BLaER1 (cell line): ENCODE results near the gene NAPSA.

ENCODE experiments used
- H3K27ac ChIP-seq: shearing (Covaris generic); formaldehyde crosslinking; 2 replicates; pipeline ENCODE4 v1.8.1; 2022
- H3K27me3 ChIP-seq: shearing (Covaris generic); formaldehyde crosslinking; 2 replicates; pipeline ENCODE4 v1.8.1; 2022
- H3K36me3 ChIP-seq: shearing (Covaris generic); formaldehyde crosslinking; 2 replicates; pipeline ENCODE4 v1.8.1; 2022
- H3K4me1 ChIP-seq: shearing (Covaris generic); formaldehyde crosslinking; 2 replicates; pipeline ENCODE4 v1.8.1; 2022
- H3K4me2 ChIP-seq: shearing (Covaris generic); formaldehyde crosslinking; 2 replicates; pipeline ENCODE4 v1.8.1; 2022
- H3K4me3 ChIP-seq: shearing (Covaris generic); formaldehyde crosslinking; 2 replicates; pipeline ENCODE4 v1.8.1; 2022
- H3K9ac ChIP-seq: shearing (Covaris generic); formaldehyde crosslinking; 2 replicates; pipeline ENCODE4 v1.8.1; 2022
- H3K9me3 ChIP-seq: shearing (Covaris generic); formaldehyde crosslinking; 2 replicates; pipeline ENCODE4 v1.8.1; 2022
- H4K20me1 ChIP-seq: shearing (Covaris generic); formaldehyde crosslinking; 2 replicates; pipeline ENCODE4 v1.8.1; 2022
- Cebpa-rat ChIP-seq: shearing (Covaris generic); IDR thresholded peaks from 2 replicates; pipeline ENCODE4 v1.8.1; 2022

Gene NAPSA

GRCh38 chr19:50378169-50378862, 12.9 kb upstream of the NAPSA start:
- H3K4me3 ChIP-seq: no peak overlapping the region
- H4K20me1 ChIP-seq: peaks cover 42% of the 10 kb centered on the region
- H3K27ac ChIP-seq: no peak overlapping the region
- H3K9ac ChIP-seq: no peak overlapping the region
- peaks cover 61% of the 10 kb centered on the region for H3K36me3 ChIP-seq
- H3K9me3 ChIP-seq: no peaks in the 10 kb centered on the region
- no peaks in the 10 kb centered on the region for H3K27me3 ChIP-seq
- peaks cover 29% of the 10 kb centered on the region for H3K4me1 ChIP-seq
- TF ChIP-seq Cebpa-rat: no peak
- no peak overlapping the region for H3K4me2 ChIP-seq

- H3K4me1 ChIP-seq: peaks cover 33% of the 10 kb centered on the region
- no peak overlapping the region for H3K27ac ChIP-seq
- H3K9me3 ChIP-seq: no peaks in the 10 kb centered on the region
- TF ChIP-seq Cebpa-rat: no peak
- H4K20me1 ChIP-seq: peaks cover 42% of the 10 kb centered on the region
- no peaks in the 10 kb centered on the region for H3K27me3 ChIP-seq
- H3K4me3 ChIP-seq: no peak overlapping the region
- peak overlapping the region; percentile 9; the same call in 1 of the 2 replicates for H3K4me2 ChIP-seq
- H3K9ac ChIP-seq: no peak overlapping the region
- H3K36me3 ChIP-seq: peaks cover 53% of the 10 kb centered on the region
These were observed 12.1 kb upstream of the NAPSA start for GRCh38 chr19:50377517-50377916.

DNA sequence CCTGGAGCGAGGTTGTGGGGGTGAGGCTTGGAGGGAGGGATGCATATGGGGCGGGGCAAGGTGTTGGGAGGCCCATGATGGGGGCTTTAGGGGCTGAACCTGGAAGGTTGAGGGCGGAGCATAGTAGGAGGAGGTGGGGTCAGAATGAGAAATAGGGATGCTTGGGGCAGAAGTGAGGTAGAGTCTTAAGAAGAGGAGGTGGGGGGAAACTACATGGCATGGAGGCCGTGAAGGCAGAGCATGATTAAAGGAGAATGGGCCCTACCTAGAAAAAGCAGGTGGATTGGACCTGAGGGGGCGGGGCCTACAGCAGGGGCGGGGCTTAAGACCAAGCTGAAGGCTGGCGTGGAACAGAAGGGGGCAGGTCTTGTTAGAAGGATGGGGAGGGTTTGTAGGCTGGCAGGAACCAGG, 11.6 kb upstream of the NAPSA start:
- Histone ChIP-seq H3K4me1 (peaks cover 38% of the 10 kb centered on the region), H4K20me1 (peaks cover 42% of the 10 kb centered on the region)

GRCh38 chr19:50376166-50377050, 11.0 kb upstream of the NAPSA start, which contains the start of gene NR1H2:
TSS of gene NR1H2 (plus strand) at chr19:50376457. CDS start at chr19:50377606, 1,149 bp downstream.
- H3K27ac ChIP-seq: peak within 1 kb of the TSS; percentile 95
- H3K9ac ChIP-seq: peak within 1 kb of the TSS; percentile 91
- no peak for TF ChIP-seq Cebpa-rat
- no peaks in the 10 kb centered on the region for H3K9me3 ChIP-seq
- no peaks in the 10 kb centered on the region for H3K27me3 ChIP-seq
- H3K4me2 ChIP-seq: peak within 1 kb of the TSS; percentile 65
- peaks cover 41% of the 10 kb centered on the region for H3K4me1 ChIP-seq
- H3K4me3 ChIP-seq: peak within 1 kb of the TSS; percentile 81
- H4K20me1 ChIP-seq: peaks cover 42% of the 10 kb centered on the region
- peaks cover 42% of the 10 kb centered on the region for H3K36me3 ChIP-seq

More for the DNA sequence above, 11.6 kb upstream of the NAPSA start:
- no peak overlapping the region for H3K27ac ChIP-seq
- H3K9ac ChIP-seq: no peak overlapping the region
- H3K9me3 ChIP-seq: no peaks in the 10 kb centered on the region
- no peak overlapping the region for H3K4me3 ChIP-seq
- H3K27me3 ChIP-seq: no peaks in the 10 kb centered on the region
- TF ChIP-seq Cebpa-rat: no peak
- H3K4me2 ChIP-seq: peak overlapping the region; percentile 9; the same call in 1 of the 2 replicates
- peaks cover 48% of the 10 kb centered on the region for H3K36me3 ChIP-seq

DNA sequence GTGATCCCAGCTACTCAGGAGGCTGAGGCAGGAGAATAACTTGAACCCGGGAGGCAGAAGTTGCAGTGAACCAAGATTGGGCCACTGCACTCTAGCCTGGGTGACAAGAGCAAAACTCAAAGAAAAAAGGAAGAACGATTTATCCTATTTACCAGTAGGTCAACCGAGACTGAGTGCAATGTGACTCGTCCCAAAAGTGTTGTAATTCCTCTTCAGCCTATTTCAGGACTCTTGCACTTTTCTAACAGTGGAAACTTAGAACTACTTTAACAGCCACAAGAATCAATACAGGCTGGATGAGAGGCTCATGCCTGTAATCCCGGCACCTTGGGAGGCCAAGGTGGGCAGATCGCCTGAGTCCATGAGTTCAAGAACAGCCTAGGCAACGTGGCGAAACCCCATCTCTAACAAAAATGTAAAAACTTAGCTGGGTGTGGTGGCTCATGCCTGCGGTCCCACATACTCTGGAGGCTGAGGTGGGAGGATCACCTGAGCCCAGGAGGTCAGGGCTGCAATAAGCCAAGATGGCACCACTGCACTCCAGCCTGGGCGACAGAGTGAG, 6.6 kb upstream of the NAPSA start:
- Histone ChIP-seq H3K4me3 (no peak overlapping the region), H3K4me1 (peaks cover 65% of the 10 kb centered on the region), H3K27me3 (no peaks in the 10 kb centered on the region), H3K4me2 (0 out of 2 replicates have a peak overlapping the region, but pooled peaks have one; percentile 2), H3K9ac (no peak overlapping the region), H4K20me1 (peaks cover under 1% of the 10 kb centered on the region; the same call in 1 of the 2 replicates), H3K9me3 (no peaks in the 10 kb centered on the region), H3K27ac (no peak overlapping the region), H3K36me3 (no peaks in the 10 kb centered on the region)
- TF ChIP-seq Cebpa-rat: no peak

- Histone ChIP-seq H3K9ac (peak overlapping the region; percentile 82), H3K4me1 (peaks cover 71% of the 10 kb centered on the region), H3K36me3 (no peaks in the 10 kb centered on the region), H3K4me3 (peak overlapping the region; percentile 73), H3K27me3 (no peaks in the 10 kb centered on the region), H3K4me2 (peak overlapping the region; percentile 92), H3K27ac (peak overlapping the region; percentile 79), H4K20me1 (no peaks in the 10 kb centered on the region), H3K9me3 (peaks cover 2% of the 10 kb centered on the region; the same call in 1 of the 2 replicates)
- TF ChIP-seq Cebpa-rat: no peak
These were observed 3.5 kb upstream of the NAPSA start for GRCh38 chr19:50368649-50369570.

DNA sequence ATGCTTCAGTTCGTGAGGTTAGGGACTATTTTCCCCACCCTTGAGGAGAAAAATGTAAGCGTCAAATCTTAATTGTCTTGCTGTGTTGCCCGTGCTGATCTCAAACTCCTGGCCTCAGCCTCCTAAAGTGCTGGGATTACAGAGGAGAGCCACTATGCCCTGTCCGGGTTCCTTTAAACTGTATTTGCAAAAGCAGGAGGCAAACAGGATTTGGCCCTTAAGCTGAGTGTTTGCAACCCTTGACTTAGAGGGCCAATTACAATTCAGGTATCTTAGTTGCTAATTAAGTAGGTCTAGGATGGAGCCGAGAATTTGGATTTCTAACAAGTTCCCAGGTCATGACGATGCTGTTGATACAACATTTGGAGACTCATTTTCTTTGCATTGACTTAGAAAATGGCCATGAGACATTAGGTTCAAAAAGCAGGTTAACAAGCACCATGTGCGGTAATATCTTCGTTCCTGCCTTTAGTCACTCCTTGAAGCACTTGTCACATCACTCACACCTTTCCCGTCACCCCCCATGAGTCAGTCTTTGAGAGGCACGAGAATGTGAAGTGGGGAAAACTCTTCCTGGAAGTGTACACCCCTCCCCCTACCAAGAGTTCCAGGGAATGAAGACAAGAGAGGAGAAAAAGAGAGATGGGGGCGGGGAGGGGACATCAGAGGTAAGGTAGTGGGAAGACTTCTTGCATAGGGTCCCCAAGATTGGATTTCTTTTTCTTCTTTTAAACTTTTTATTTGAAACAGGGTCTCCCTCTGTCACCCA, 2.6 kb downstream of the NAPSA start:
- Histone ChIP-seq H3K9me3 (peaks cover 11% of the 10 kb centered on the region; the same call in 1 of the 2 replicates), H3K27ac (no peak overlapping the region), H3K4me2 (0 out of 2 replicates have a peak overlapping the region, but pooled peaks have one; percentile 15), H3K4me1 (peaks cover 78% of the 10 kb centered on the region), H3K4me3 (no peak overlapping the region), H3K9ac (no peak overlapping the region), H3K27me3 (no peaks in the 10 kb centered on the region), H3K36me3 (no peaks in the 10 kb centered on the region), H4K20me1 (no peaks in the 10 kb centered on the region)
- no peak for TF ChIP-seq Cebpa-rat

DNA sequence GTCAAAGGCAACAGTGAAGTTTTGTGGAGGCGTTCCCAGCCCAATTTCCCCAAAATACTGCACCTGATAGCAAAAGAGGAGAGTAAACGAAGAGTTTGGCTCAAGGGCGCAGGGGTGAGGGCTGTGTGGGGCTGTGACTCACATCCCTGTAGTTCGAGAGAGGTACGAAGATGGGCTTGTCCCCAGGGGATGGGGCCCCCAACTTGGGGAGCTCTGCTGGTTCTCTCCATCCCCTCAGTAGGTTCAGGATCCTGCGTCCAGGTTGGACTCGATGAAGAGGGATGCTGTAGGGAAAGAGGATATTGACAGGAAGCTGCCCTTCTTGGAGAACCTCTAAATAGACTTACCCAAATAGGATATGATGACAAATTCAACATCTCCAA, 3.4 kb downstream of the NAPSA start:
- TF ChIP-seq Cebpa-rat: no peak
- Histone ChIP-seq H3K9me3 (peaks cover 11% of the 10 kb centered on the region; the same call in 1 of the 2 replicates), H4K20me1 (no peaks in the 10 kb centered on the region), H3K4me3 (no peak overlapping the region), H3K27me3 (no peaks in the 10 kb centered on the region), H3K4me2 (no peak overlapping the region), H3K9ac (no peak overlapping the region), H3K36me3 (no peaks in the 10 kb centered on the region), H3K27ac (no peak overlapping the region), H3K4me1 (peaks cover 76% of the 10 kb centered on the region)
